Thymus (tissue), 11 donors: ENCODE data around the gene GNA14. TPM values are rescaled to one million over a fixed set of nuclear protein-coding genes. Genes with fewer than 3 reads are reported as not detected.
"Not testable (repeated sequence)": the region's sequence is repeated elsewhere in the genome, so short reads cannot be mapped to it uniquely, and the experiment has no call there.

Experiments
- DNase-seq, 9 donors: peaks; one replicate each; pipeline ENCODE4 v3.0.0-alpha.2; 2013; ENCODE audit warnings: low spot score in 9 of 9, low read depth in 6 of 9, missing footprints in 1 of 9
- H3K27ac ChIP-seq, 2 donors: one replicate each; pipeline ENCODE4 v1.5.1; 2013; ENCODE audit warnings: control low read depth in 1 of 2, low read depth in 1 of 2, low read length in 1 of 2, mild to moderate bottlenecking in 1 of 2, moderate library complexity in 1 of 2
- H3K27me3 ChIP-seq, 2 donors: one replicate each; pipeline ENCODE4 v1.5.1; 2013; ENCODE audit warnings: low read length in 1 of 2; ENCODE audit not compliant: control insufficient read depth in 2 of 2, insufficient read depth in 1 of 2
- H3K36me3 ChIP-seq, 2 donors: one replicate each; pipeline ENCODE4 v1.5.1; 2013; ENCODE audit warnings: low read length in 1 of 2, mild to moderate bottlenecking in 1 of 2, moderate library complexity in 1 of 2; ENCODE audit not compliant: control insufficient read depth in 2 of 2, insufficient read depth in 2 of 2
- H3K4me1 ChIP-seq, 2 donors: one replicate each; pipeline ENCODE4 v1.5.1; 2013; ENCODE audit warnings: low read length in 2 of 2; ENCODE audit not compliant: control insufficient read depth in 2 of 2, insufficient read depth in 2 of 2
- H3K4me3 ChIP-seq, 2 donors: one replicate each; pipeline ENCODE4 v1.5.1; 2013; ENCODE audit warnings: low read length in 2 of 2, control low read depth in 1 of 2, mild to moderate bottlenecking in 1 of 2
- H3K9me3 ChIP-seq, 2 donors: one replicate each; pipeline ENCODE4 v1.5.1; 2013; ENCODE audit warnings: low read length in 1 of 2, mild to moderate bottlenecking in 1 of 2; ENCODE audit not compliant: control insufficient read depth in 2 of 2, insufficient read depth in 1 of 2
- WGBS: extraction: QIAGEN DNeasy Blood & Tissue Kit; methylation state at CpG from one replicate; pipeline ENCODE4 v1.1.7; 2013; 5-methylcytosine and 5-hydroxymethylcytosine counted together
- polyA plus RNA-seq: library from polyadenylated mRNA; stranded (reverse); fragments of 200-250 nt; gene quantifications from one replicate; pipeline ENCODE4 v1.2.3, GENCODE V29; 2013
- total RNA-seq: library from RNA; stranded (reverse); fragments of 120-200 nt; gene quantifications from one replicate; pipeline ENCODE4 v1.2.4, GENCODE V29; 2013
- donor health status: healthy.

Gene GNA14
- total and polyA plus RNA-seq, 2 donors: 0.47 to 1.4 TPM

DNA sequence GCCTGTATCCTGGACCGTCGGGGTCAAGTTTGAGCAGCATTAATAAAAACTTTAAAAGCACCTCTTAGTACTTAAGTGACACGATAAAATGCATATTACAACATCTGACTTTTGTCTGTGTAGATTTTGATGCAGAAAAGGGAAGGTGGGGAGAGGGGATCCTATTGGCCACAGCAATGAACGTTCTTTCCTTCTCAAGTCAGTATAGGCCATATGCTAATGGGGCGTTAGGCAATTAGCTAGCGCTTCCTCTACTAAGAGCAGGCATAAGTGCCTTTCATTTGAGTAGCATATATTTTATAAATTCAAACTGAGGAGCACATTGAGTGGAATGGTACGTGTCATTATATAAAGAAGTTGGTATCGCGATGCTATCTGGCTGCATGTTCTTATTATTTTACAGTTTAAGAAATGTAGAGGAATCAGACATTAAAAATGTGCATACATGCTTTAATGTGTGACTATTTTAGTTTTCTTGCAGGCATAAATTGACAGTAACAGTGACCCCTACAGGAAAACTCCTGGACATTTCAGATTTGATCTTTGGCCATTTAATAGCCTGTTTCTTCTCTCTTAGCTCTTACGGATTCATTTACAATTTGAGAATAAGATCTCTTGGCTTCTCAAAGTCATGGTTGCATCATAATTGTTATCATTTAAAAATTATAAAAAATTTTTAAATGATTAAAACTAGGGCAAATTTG, 1.1 kb upstream of the GNA14 start:
- Histone ChIP-seq H3K4me3 (peak overlapping the region in 1 of 2 donors; percentile 26), H3K36me3 (no peaks in the 10 kb centered on the region), H3K4me1 (peaks cover 5 to 16% of the 10 kb centered on the region in 2 donors), H3K27me3 (peaks cover 41 to 59% of the 10 kb centered on the region in 2 donors), H3K27ac (no peak overlapping the region), H3K9me3 (peaks cover 0 to 5% of the 10 kb centered on the region in 2 donors)
- WGBS: 68% methylated on average over 10 of the region's 10 CpGs
- DNase-seq: no peak

DNA sequence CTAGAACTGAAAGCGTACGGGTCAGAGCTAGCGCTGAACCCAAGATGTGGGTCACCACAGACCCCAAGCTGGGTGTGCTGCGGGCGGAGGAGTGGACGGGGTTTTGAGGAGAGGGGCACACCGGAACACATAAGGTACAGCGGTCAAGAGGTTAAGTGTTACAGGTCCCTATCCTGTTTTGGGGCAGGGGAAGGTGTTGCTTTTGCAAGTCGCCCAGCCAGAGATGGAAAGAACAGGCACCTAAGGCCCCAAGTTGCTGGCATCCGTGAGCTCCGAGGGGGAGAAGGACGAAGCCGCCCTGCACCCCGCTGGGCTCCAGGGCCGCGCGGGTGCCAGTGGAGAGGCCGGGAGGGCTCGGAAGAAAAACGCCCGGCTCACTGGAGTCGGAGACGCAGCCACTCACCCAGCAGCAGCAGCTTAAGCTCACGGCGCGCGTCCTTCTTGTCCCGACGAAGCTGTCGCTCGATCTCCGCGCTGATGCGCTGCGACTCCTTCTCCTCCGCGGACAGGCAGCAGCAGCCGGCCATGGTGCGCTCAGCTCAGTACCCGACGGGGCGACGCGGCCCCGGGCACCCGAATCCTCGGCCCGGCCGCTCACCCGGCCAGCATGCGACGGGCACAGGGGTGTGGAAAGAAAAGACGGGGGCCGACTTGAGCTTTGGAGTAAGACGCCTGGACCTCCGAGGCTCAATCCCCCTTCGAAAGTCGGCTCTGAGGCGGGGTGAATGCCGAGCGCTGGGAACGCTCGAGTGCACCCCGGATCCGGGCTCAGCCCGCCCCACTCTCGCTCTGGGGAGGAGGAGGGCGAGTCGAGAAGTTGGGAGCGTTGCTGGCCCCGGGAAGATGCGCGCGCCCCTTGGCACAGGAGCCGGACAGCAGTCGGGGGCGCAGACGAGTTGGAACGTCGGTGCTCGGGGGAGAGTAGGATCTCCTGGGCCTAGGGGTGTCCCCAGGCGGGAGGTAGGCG, 572 bp downstream of the GNA14 start:
- Histone ChIP-seq H3K27me3 (peaks cover 41 to 59% of the 10 kb centered on the region in 2 donors), H3K9me3 (peaks cover 0 to 5% of the 10 kb centered on the region in 2 donors), H3K4me1 (peaks cover 5 to 16% of the 10 kb centered on the region in 2 donors), H3K27ac (no peak overlapping the region), H3K36me3 (no peaks in the 10 kb centered on the region), H3K4me3 (peak overlapping the region; percentile 26 to 38)
- WGBS: 21% methylated on average over 83 of the region's 83 CpGs
- DNase-seq: peak in 1 of 9 donors; percentile 19

DNA sequence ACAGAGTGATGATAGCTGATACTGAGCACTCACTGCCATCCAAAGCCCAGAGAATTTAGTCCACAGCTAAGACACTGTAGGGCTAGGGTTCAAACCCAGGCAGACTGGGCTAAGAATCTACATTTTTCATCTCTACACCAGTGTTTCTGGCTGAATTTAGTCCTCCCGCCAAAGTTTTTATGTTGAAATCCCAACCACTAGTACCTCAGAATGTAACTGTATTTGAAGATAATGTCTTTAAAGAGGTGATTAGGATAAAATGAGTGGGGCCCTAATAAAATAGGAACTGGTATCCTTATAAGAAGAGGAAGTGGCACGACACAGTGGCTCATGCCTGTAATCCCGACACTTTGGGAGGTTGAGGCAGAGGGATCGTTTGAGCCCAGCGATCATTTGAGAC, 4.3 kb downstream of the GNA14 start:
- Histone ChIP-seq H3K4me1 (peaks cover 5 to 12% of the 10 kb centered on the region in 2 donors), H3K27me3 (peaks cover 32 to 40% of the 10 kb centered on the region in 2 donors), H3K36me3 (no peaks in the 10 kb centered on the region), H3K27ac (no peak overlapping the region), H3K9me3 (peaks cover 0 to 5% of the 10 kb centered on the region in 2 donors), H3K4me3 (no peak overlapping the region)
- WGBS: 94% methylated on average over 5 of the region's 5 CpGs
- no peak for DNase-seq

DNA sequence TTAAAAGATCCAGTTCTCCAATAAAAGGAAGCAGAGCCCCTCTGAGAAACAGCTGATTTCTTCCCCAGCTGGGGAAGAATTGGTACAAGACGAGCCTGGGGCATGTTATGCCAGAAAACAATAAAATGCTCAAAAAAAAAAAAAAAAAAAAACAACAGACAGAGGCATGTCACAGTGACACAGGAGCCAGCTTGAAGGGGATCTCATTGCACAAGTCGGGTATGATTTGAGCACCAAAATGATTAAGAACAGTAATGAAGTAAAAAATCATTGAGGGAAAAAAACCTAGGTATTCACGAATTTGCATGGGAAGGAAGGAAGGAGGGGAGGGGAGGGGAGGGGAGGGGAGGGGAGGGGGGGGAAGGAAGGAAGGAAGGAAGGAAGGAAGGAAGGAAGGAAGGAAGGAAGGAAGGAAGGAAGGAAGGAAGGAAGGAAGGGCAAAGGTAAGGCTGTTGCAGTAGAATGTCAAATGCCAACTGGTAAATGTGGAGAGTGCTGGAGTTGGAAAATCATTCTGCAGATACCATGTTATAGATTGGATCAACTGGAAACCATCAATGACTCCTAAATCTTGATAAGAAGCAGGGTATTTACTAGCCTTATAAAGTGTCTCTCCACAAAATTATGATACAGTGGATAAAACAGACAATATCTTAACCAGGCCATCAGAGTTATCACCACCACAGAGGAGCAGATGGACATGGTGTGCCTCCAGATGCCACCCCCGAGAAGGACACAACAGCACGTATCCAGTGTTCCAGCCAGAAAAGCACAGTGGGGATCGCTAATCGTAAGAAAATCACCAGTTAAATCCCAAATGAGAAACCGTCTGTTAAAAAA, 7.2 kb downstream of the GNA14 start:
- H3K27me3 ChIP-seq: peaks cover 5 to 11% of the 10 kb centered on the region in 2 donors
- H3K36me3 ChIP-seq: no peaks in the 10 kb centered on the region
- no peak overlapping the region for H3K4me3 ChIP-seq
- DNase-seq: no peak
- H3K4me1 ChIP-seq: no peaks in the 10 kb centered on the region
- no peaks in the 10 kb centered on the region for H3K9me3 ChIP-seq
- H3K27ac ChIP-seq: no peak overlapping the region
- 84% methylated on average over 8 of the region's 8 CpGs for WGBS

DNA sequence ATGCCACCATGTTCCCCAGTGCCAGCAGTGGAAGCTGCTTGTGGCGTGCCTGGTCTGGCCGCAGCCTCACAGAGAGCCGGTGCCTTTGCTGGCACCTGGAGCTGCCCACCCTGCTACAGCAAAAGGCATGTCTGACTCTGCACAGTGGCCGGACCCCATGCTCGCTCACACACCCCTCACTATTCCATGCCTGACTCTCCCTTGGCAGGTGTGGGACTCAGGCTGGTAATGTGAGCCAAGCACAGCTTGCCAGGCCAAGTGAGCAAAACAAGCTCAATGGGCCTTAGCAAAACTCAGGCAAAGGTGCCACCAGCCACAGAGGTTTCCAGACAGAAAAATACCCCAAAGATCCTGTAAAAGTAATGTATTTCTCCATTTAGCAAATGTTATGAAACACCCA, 15.5 kb downstream of the GNA14 start:
- WGBS: 99% methylated on average over 5 of the region's 5 CpGs
- no peak overlapping the region for H3K4me3 ChIP-seq
- no peaks in the 10 kb centered on the region for H3K4me1 ChIP-seq
- H3K9me3 ChIP-seq: no peaks in the 10 kb centered on the region
- no peaks in the 10 kb centered on the region for H3K27me3 ChIP-seq
- no peak for DNase-seq
- H3K36me3 ChIP-seq: no peaks in the 10 kb centered on the region
- no peak overlapping the region for H3K27ac ChIP-seq

DNA sequence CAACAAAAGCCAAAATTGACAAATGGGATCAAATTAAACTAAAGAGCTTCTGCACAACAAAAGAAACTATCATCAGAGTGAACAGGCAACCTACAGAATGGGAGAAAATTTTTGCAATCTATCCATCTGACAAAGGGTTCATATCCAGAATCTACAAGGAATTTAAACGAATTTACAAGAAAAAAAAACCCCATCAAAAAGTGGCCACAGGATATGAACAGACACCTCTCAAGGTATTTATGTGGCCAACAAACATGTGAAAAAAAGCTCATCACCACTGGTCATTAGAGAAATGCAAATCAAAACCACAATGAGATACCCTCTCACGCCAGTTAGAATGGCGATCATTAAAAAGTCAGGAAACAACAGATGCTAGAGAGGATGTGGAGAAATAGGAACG, 19.3 kb downstream of the GNA14 start:
- not testable (repeated sequence) for H3K4me3 ChIP-seq, H3K4me1 ChIP-seq, H3K9me3 ChIP-seq, H3K27me3 ChIP-seq, H3K36me3 ChIP-seq, DNase-seq, H3K27ac ChIP-seq
- WGBS: 96% methylated on average over 4 of the region's 4 CpGs

DNA sequence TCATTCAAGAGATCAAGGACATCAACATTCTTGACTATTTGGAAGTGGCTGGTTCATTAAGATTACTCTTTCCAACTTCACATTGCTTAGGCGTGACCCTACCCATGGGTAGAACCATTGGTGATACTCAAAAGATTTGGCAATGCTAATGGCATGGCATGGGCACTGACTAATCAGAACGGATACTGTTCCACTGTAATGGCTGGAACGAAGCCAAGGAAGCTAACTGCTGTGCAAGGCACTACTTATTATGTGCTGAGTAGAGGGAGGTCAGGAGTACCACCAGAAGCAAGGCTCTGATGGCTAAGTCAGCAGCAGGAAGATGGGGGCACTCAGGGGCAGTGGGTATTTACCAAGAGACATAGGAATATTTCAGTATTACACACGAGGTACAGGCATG, 31.9 kb downstream of the GNA14 start:
- H3K36me3 ChIP-seq: no peaks in the 10 kb centered on the region
- no peaks in the 10 kb centered on the region for H3K4me1 ChIP-seq
- H3K9me3 ChIP-seq: no peaks in the 10 kb centered on the region
- WGBS: 93% methylated on average over 4 of the region's 4 CpGs
- H3K27me3 ChIP-seq: no peaks in the 10 kb centered on the region
- DNase-seq: no peak
- H3K27ac ChIP-seq: no peak overlapping the region
- no peak overlapping the region for H3K4me3 ChIP-seq

DNA sequence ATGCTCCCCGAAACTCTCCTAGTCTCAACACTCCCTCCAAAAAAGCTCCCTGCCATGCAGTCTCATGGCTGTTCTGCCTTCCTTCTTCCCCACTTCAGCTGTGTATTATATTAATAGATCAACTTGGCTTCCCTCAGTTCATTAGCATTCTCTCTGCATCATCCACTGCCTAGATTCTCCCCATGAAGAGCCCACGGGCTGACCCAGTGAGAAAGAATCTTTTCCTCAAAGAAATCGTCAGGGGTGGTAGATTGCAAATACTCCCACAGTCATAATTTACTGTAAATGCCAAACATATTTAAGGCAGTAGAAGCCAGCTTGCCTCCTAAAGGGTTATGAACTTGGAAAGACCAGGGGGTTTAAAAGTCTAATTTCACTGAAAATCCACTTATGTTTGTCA, 33.5 kb downstream of the GNA14 start:
- Histone ChIP-seq H3K36me3 (no peaks in the 10 kb centered on the region), H3K27ac (no peak overlapping the region), H3K4me3 (no peak overlapping the region), H3K9me3 (no peaks in the 10 kb centered on the region), H3K27me3 (no peaks in the 10 kb centered on the region), H3K4me1 (no peaks in the 10 kb centered on the region)
- DNase-seq: no peak
- WGBS: 94% methylated on average over 3 of the region's 3 CpGs
